ENCODE data around the gene ACY1.
"Not testable (repeated sequence)": the region's sequence is repeated elsewhere in the genome, so short reads cannot be mapped to it uniquely, and the experiment has no call there.

DNA sequence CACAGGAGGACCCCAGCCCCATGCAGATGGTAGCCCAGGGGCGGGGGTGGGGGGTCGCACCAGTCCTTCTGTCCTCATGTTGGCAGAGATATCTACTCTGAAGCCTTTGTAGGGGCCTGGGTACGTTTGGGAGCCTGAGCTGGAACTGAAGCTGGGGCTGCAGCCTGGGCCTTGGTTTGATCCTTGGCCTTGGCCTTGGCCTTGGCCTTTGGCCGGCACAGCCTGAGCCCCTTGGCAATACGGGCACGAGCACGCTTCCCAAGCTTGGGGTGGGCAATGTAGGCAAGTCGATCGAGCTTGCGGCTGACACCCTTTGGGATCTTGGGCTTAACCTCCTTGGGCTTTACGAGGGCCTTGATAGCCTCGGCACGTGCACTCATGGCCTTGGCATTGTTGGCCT lies 10.3 kb downstream of the ACY1 start:
- TF ChIP-seq CTCF, EP300, POLR2AphosphoS5, POLR2A (IDR thresholded peaks at IDR 0.05): not testable (repeated sequence)

Measured in suprapubic skin (tissue), 4 donors.